Suprapubic skin (tissue), 4 donors: ENCODE measurements around the gene CHN2. TPM values are rescaled to one million over a fixed set of nuclear protein-coding genes. Genes with fewer than 3 reads are reported as not detected.

Experiments used
- DNase-seq, 2 donors: peaks; one replicate each; pipeline ENCODE4 v3.0.0-alpha.2; 2019; ENCODE audit warnings: low spot score in 2 of 2
- H3K27ac ChIP-seq: fragments of 200-600 bp; sonication (generic); one replicate; pipeline ENCODE4 v1.5.1; 2019
- H3K27me3 ChIP-seq: fragments of 200-600 bp; sonication (generic); one replicate; pipeline ENCODE4 v1.5.1; 2019
- H3K36me3 ChIP-seq: fragments of 200-600 bp; sonication (generic); one replicate; pipeline ENCODE4 v1.5.1; 2019
- H3K4me1 ChIP-seq: fragments of 200-600 bp; sonication (generic); one replicate; pipeline ENCODE4 v1.5.1; 2019
- H3K4me3 ChIP-seq: fragments of 200-600 bp; sonication (generic); one replicate; pipeline ENCODE4 v1.5.1; 2019; ENCODE audit warnings: mild to moderate bottlenecking
- H3K9me3 ChIP-seq: fragments of 200-600 bp; sonication (generic); one replicate; pipeline ENCODE4 v1.5.1; 2019
- CTCF ChIP-seq, 2 donors: fragments of 200-600 bp in 1 of 2; fragments of 450-650 bp in 1 of 2; sonication (generic) in 1 of 2; IDR thresholded peaks; one replicate each; pipeline ENCODE4 v1.5.1; 2016 to 2019; ENCODE audit warnings: antibody characterized with exemption in 2 of 2, mild to moderate bottlenecking in 1 of 2, moderate library complexity in 1 of 2
- EP300 ChIP-seq: sonication (generic); formaldehyde crosslinking; IDR thresholded peaks from one replicate; pipeline ENCODE4 v1.6.1; 2017; ENCODE audit warnings: antibody characterized with exemption
- POLR2A ChIP-seq, 2 donors: fragments of 450-650 bp; IDR thresholded peaks; one replicate each; pipeline ENCODE4 v1.6.1; 2017; ENCODE audit warnings: antibody characterized with exemption in 2 of 2, mild to moderate bottlenecking in 2 of 2, moderate library complexity in 2 of 2
- POLR2AphosphoS5 ChIP-seq, 3 donors: sonication (generic); formaldehyde crosslinking; IDR thresholded peaks; one replicate each; pipeline ENCODE4 v1.6.1; 2017; ENCODE audit warnings: antibody characterized with exemption in 3 of 3
- WGBS: methylation state at CpG from one replicate; pipeline ENCODE4 v1.1.5; 2018; 5-methylcytosine and 5-hydroxymethylcytosine counted together
- total RNA-seq, 4 donors: library from RNA; depleted of rRNA; stranded (reverse); fragments of >200 nt; gene quantifications; one replicate each; pipeline ENCODE4 v1.1.0, GENCODE V29; 2016

Gene CHN2
- total RNA-seq, 4 donors from 2014 or later, result 3.3 to 9.6 (median 6.2) TPM

GRCh38 chr7:29170781-29171180 is 23.8 kb upstream of the CHN2 start:
- TF ChIP-seq POLR2A (IDR thresholded peaks at IDR 0.05) (no peak), EP300 (no peak), CTCF (IDR thresholded peaks at IDR 0.05) (no peak)
- Histone ChIP-seq H3K27me3 (no peaks in the 10 kb centered on the region), H3K4me3 (no peak overlapping the region), H3K4me1 (no peaks in the 10 kb centered on the region), H3K36me3 (no peaks in the 10 kb centered on the region), H3K27ac (no peak overlapping the region), H3K9me3 (no peaks in the 10 kb centered on the region)
- DNase-seq, result no peak
- 86% methylated on average over 7 of the region's 7 CpGs for WGBS

GRCh38 chr7:29173458-29173857 is 21.1 kb upstream of the CHN2 start:
- H3K36me3 ChIP-seq, result no peaks in the 10 kb centered on the region
- H3K4me1 ChIP-seq, result no peaks in the 10 kb centered on the region
- no peaks in the 10 kb centered on the region for H3K27me3 ChIP-seq
- H3K4me3 ChIP-seq, result no peak overlapping the region
- no peak for DNase-seq
- H3K27ac ChIP-seq, result no peak overlapping the region
- no peaks in the 10 kb centered on the region for H3K9me3 ChIP-seq
- TF ChIP-seq EP300 (no peak), POLR2AphosphoS5 (IDR thresholded peaks at IDR 0.05) (no peak), CTCF (IDR thresholded peaks at IDR 0.05) (no peak), POLR2A (IDR thresholded peaks at IDR 0.05) (no peak)
- 53% methylated on average over 3 of the region's 3 CpGs for WGBS

- TF ChIP-seq POLR2AphosphoS5 (IDR thresholded peaks at IDR 0.05), result no peak
- no peak for TF ChIP-seq EP300
- TF ChIP-seq POLR2A (IDR thresholded peaks at IDR 0.05), result no peak
- TF ChIP-seq CTCF (IDR thresholded peaks at IDR 0.05), result no peak
- Histone ChIP-seq H3K36me3 (no peaks in the 10 kb centered on the region), H3K9me3 (no peaks in the 10 kb centered on the region), H3K27me3 (no peaks in the 10 kb centered on the region), H3K27ac (no peak overlapping the region), H3K4me3 (no peak overlapping the region), H3K4me1 (no peaks in the 10 kb centered on the region)
- WGBS, result 37% methylated on average over 9 of the region's 9 CpGs
- DNase-seq, result peak in 1 of 2 donors; percentile 64
Observed at GRCh38 chr7:29177963-29178600, 16.5 kb upstream of the CHN2 start.

GRCh38 chr7:29179115-29179514 is 15.5 kb upstream of the CHN2 start:
- H3K27me3 ChIP-seq, result no peaks in the 10 kb centered on the region
- no peak overlapping the region for H3K4me3 ChIP-seq
- whole genome bisulfite sequencing, result 13% methylated on average over 1 of the region's 1 CpG
- no peaks in the 10 kb centered on the region for H3K9me3 ChIP-seq
- no peak overlapping the region for H3K27ac ChIP-seq
- no peaks in the 10 kb centered on the region for H3K4me1 ChIP-seq
- H3K36me3 ChIP-seq, result no peaks in the 10 kb centered on the region
- TF ChIP-seq POLR2AphosphoS5 (IDR thresholded peaks at IDR 0.05) (no peak), EP300 (no peak), POLR2A (IDR thresholded peaks at IDR 0.05) (no peak), CTCF (IDR thresholded peaks at IDR 0.05) (no peak)
- no peak for DNase-seq

GRCh38 chr7:29184599-29184998 is 10.0 kb upstream of the CHN2 start:
- WGBS, result 99% methylated on average over 2 of the region's 2 CpGs
- Histone ChIP-seq H3K27me3 (peaks cover under 1% of the 10 kb centered on the region), H3K27ac (no peak overlapping the region), H3K9me3 (no peaks in the 10 kb centered on the region), H3K36me3 (no peaks in the 10 kb centered on the region), H3K4me1 (peaks cover 2% of the 10 kb centered on the region), H3K4me3 (no peak overlapping the region)
- TF ChIP-seq CTCF (IDR thresholded peaks at IDR 0.05) (no peak), EP300 (no peak), POLR2A (IDR thresholded peaks at IDR 0.05) (no peak), POLR2AphosphoS5 (IDR thresholded peaks at IDR 0.05) (no peak)
- no peak for DNase-seq
